ENCODE measurements around the gene CFD. TPM values are rescaled to one million over a fixed set of nuclear protein-coding genes. Genes with fewer than 3 reads are reported as not detected.

The CFD gene
- total and polyA plus RNA-seq, 2 experiments from 2014 or later = 0.90 to 4.7 TPM

- H3K4me1 Mint-ChIP-seq = no peaks in the 10 kb centered on the region
- Histone ChIP-seq H3K36me3 (ENCODE audit: insufficient read depth) (no peaks in the 10 kb centered on the region), H4K20me1 (replicated peaks; ENCODE audit: insufficient read depth) (no peaks in the 10 kb centered on the region), H3K27me3 (ENCODE audit: insufficient read depth) (no peaks in the 10 kb centered on the region), H3K27ac (ENCODE audit: low read depth) (no peak overlapping the region), H3F3A (replicated peaks; ENCODE audit: low read depth) (no peaks in the 10 kb centered on the region), H3K4me1 (ENCODE audit: insufficient read depth) (no peaks in the 10 kb centered on the region), H2AFZ (no peak overlapping the region), H3K4me3 (no peak overlapping the region), H3K9me2 (ENCODE audit: insufficient read depth) (no peaks in the 10 kb centered on the region), H3K79me2 (replicated peaks; ENCODE audit: insufficient read depth) (no peaks in the 10 kb centered on the region), H3K4me2 (no peak overlapping the region)
- no peaks in the 10 kb centered on the region for H3K9me3 Mint-ChIP-seq
- peaks cover 6% of the 10 kb centered on the region for H3K27me3 Mint-ChIP-seq (ENCODE audit: insufficient read depth, low read depth, poor library complexity)
- no peak for DNase-seq (ENCODE audit: low spot score)
- TF ChIP-seq JUNB (IDR thresholded peaks at IDR 0.05; ENCODE audit: unreplicated experiment) = no peak
- TF ChIP-seq POLR2AphosphoS5 (IDR thresholded peaks at IDR 0.05; ENCODE audit: low read depth) = no peak
- TF ChIP-seq ZNF114 (CRISPR knock-in tag; IDR thresholded peaks at IDR 0.05) = no peak
- no peak for TF ChIP-seq CREB1 (CRISPR knock-in tag; IDR thresholded peaks at IDR 0.05; ENCODE audit: low read depth)
- no peak for TF ChIP-seq STAT1 (IDR thresholded peaks at IDR 0.05; ENCODE audit: unreplicated experiment)
- TF ChIP-seq REST (IDR thresholded peaks at IDR 0.05; ENCODE audit: unreplicated experiment) = no peak
- TF ChIP-seq EZH2phosphoT487 (IDR thresholded peaks at IDR 0.05; ENCODE audit: unreplicated experiment) = no peak
- TF ChIP-seq NANOG (IDR thresholded peaks at IDR 0.05; ENCODE audit: borderline replicate concordance) = no peak
- no peak for TF ChIP-seq ZNF462 (CRISPR knock-in tag; IDR thresholded peaks at IDR 0.05)
- no peak for TF ChIP-seq ZNF331 (CRISPR knock-in tag; IDR thresholded peaks at IDR 0.05; ENCODE audit: low read depth)
- no peak for TF ChIP-seq EZH2 (IDR thresholded peaks at IDR 0.05; ENCODE audit: low read depth, unreplicated experiment)
- no peak for TF ChIP-seq CTCF (conservative IDR thresholded peaks at IDR 0.05; ENCODE audit: low read depth in 2 of 2)
- no peak overlapping the region for H3K27ac Mint-ChIP-seq
- ATAC-seq = no peak
- H3K36me3 Mint-ChIP-seq (ENCODE audit: low read depth) = no peaks in the 10 kb centered on the region
- no peak overlapping the region for H3K4me3 Mint-ChIP-seq
These were observed 30.2 kb upstream of the CFD start for GRCh38 chr19:829129-829758.

Data from GM23338 (cell line).